ENCODE results near the gene CENPT.

- TF ChIP-seq CTCF (conservative IDR thresholded peaks at IDR 0.05; ENCODE audit: low read length) (no peak), EZH2phosphoT487 (IDR thresholded peaks at IDR 0.05; ENCODE audit: borderline replicate concordance, low read depth, low read length) (no peak)
Observed at GRCh38 chr16:67879936-67880335, 32.4 kb upstream of the CENPT start.
